Anterior cingulate cortex (tissue), 58 donors: ENCODE data around the gene STK39.

Source experiments
- DNase-seq, 58 donors: peaks; one replicate each; lab custom pipeline; 2025; lab: John Stamatoyannopoulos, UW

The STK39 gene

DNA sequence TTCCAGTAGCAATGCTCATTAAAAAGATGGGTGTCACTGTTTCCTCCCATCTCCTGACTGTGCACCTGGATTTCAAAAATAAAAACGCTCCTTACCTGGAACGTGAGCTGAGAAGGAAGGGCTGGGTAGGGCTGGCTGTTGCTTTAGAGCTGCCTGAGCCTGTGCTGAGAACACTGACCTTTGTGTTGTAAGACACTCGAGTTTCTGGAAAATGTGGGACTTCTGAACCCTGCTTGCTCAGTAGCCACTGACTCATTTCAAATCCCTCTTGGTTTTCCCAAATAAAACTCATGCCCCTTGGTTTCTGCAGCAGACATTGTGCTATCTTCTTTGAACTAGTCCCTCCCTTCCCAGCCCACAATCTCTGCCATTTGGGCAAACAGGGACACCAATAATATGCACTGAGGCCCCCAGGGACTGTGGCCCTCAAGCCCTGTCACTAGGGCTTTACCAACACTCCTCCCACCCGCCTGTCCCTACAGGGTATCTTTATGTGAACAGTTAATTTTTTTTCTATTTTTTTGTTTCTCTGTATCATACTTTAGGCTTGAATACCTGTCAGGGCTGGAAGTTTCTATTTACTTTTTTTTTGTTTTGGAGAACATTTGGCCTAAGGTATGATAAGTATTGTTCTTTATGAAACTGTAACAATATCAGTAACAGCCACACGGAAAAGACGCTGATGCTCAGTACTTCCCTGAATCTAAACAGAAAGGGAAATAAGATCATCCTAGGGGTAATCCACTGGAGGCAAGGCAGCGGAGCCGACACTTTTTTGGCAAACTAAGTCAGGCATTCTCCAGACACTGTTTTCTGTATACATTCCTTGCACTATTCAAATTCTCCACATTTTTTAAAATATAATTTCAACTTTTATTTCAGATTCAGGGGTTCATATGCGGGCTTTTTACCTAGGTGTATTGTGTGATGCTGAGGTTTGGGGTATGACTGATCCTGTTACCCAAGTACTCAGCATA lies 280.2 kb downstream of the STK39 start:
- no peak for DNase-seq

DNA sequence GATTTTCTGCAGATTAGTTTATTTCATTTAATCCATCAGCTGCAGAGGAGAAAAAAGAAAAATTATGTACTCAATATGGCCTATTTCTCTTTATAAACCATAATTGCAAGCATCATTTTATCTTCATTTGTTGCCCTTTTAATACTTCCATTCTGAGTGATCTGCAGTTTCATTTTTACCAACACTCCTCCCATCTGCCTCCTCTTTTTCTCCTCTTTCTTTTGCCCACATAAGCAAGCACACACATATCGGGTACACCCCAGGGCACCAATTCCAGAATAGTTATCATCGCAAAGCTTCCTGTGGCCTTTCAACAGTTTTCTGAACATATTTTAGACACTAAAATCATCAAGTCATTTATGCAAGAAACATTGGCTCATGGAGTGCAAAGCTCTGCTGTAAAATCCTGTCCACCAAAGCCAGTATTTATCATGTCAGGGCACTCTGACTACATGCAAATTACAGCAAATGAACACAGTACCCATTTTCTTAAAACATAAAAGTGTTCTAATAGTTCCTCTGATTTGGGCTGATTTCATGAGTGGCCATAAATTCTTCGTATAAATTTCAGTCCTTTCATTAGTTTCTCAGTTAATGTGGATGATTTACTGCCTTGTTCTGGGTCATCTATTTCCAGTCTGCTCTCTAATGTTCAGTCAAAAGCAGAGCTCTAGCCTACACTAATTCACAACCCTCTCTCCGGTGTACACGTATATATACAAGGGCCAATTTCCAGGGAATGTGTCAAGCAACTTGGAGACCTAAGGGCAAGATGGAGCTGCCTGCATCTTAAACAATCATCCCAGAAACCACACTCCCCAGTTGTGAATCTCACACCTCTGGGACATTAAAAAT lies 281.3 kb downstream of the STK39 start:
- no peak for DNase-seq

DNA sequence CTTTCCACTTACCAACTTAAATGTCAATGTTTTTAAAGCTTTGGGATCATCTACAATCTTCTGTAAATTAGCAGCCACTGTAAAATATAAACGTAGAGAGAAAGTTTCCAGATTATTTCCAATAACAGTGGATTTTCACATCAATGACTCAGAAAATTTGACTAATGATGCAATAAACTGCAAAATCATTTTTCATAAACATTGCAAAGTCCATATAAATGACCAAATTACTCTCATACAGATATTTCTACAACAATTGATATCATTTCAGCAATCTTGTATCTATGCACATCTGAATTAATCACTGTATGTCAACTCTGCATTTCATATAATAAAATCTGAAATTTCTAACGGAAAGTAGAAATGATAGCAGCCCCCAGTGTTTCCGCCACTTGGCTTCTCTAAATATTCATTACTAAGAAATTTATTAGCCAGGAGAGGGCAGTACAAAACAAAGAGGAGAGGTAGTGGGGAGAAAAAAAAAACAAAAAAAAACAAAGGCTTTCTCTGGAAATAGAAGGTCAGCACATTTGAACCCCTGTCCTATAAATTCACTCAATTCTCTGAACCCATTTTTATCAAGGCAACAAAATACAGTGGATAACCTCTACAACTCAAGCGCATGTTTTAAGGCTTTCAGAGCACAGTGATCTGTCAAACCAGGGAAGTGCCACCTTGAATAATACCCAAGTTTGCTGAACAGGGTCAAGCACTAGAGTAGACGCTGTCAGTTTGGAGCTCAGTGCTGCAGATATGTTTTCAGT lies 282.6 kb downstream of the STK39 start:
- DNase-seq: no peak

DNA sequence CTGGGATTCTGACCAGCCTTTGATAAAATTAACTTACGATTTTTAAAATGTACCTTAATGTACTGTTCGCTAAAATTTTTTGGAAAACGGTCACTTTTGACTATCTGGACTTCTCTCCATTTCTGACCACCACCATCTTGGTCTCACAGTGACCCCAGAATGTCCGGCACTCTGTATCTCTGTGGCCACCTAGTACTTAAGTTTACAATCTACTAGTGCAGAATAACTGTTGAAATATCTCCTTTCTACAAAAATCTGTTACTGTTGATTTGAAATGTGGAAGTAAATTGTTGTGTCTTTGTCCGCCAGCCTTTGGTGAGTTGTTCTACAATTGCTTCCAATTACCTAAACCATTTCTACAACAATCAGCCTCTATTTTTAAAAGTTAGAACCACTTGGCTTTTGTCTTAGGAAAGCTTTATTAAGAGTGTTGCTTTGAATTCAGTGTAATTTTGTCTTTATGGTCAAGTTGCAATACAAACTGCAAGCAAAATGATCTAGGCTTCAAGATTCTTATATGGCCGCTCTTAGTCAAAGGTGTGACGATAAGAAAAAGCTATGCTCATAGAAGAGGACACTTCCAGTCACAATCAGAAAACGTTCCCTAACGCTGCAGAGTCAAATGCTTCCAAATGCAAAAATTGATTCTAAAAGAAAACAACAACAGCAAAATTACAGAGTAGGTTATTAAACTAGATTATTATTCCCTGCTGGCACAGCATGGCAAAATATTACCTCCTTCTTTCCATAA lies 283.3 kb downstream of the STK39 start:
- DNase-seq: no peak

DNA sequence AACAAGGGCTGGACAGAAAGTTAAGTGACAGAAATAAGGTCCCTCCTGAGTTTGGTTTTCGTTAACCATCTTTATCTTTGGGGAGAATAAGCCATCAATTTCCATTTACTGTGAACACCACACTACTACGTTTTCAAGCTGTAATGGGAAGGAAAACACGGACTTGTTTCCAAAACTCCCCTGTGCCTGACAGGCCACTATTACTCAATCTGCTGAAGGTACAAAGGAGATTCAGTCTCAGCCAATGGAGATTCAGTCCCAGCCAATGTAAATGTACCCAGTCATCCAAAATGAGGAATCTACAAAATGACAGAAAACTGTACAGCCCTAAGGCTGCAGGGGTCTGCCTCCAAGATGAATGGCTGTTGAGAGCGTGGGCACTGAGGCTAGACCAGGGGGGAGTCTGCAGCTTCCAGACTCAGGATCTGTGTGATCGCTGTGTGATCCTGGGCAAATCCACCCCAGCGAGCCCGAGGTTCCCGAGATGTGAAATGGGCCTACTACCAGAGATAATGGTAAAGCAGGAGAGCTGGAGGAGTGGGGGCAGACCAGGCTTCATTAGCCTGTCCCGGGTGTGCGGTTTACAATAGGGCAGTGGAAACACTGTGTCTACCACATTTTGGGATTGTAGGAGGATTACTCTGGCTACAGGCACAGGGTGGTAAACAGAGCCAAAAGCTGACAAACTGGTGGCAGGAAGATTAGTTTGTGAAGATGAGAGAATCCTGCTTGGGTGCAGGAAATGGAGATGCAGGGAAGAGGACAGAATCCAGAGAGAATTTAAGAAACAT lies 284.8 kb downstream of the STK39 start:
- no peak for DNase-seq

DNA sequence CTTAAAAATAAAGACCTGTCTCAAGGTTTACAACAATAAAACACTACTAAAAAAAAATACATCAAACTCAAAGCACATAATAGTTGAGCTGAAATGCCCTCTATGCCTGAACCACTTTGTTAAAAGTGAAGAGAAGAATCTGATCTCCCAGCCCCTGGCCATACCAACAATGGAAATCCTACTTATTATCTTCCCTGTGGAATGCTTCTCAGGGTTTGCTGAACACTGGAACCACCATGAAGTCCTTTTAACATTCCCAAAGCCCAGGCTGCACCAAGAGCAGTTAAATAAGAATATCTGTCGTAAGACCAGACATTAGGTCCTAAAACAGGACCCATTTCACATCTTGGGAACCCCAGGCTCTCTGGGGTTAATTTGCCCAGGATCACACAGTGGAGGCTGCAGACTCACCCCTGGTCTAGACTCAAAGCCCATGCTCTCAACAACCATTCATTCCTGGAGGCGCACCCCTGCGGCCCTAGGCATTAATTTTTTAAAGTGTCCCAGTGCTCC lies 285.8 kb downstream of the STK39 start:
- DNase-seq: no peak

DNA sequence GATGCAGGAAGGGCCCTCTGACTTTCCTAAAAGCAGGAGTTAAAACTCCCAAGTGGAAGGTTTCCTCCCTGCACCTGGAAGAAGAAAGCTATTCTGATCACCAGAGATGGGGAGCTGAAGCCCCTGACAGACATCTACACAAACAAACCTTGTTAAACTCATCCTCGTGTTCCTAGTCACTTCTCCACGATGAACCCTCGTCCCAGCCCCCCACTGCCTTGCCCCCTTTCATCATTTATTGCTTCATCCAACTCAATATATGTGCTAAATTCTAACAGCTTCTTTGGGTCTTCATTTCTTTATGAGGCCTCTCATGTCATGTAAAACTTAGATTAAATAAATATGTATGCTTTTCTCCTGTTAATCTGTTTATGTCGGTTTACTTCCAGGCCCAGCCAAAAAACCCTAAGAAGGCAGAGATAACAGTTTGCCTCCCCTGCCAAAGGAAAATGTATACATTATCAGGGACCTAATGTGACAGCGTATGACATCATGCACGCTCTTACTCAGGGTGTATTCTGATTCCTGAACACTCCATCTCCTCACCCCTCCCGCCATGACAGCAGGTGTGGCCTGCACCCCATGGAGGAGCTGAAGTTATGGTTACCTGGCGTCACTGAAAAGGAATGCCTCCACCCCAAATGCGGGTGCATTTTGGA lies 287.2 kb downstream of the STK39 start:
- DNase-seq: no peak

DNA sequence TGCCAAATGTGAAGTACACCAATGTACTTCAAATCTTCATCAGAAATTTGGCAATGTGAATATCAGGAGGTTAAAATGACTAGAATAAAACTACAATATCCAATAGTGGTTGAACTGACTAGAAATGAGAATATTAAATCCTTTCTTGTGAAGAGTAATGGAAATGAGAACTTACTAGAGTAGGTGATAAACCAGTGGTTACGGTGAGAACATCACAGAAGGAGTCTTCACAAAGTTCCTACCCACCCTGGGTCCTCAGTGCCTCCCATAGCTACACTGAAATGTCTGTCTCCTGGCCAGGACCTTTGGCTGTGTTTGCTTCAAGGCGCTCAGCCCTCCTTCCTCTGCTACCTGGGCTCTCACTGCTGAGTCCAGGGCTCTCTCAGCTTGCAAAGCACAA lies 289.7 kb downstream of the STK39 start:
- DNase-seq: no peak

DNA sequence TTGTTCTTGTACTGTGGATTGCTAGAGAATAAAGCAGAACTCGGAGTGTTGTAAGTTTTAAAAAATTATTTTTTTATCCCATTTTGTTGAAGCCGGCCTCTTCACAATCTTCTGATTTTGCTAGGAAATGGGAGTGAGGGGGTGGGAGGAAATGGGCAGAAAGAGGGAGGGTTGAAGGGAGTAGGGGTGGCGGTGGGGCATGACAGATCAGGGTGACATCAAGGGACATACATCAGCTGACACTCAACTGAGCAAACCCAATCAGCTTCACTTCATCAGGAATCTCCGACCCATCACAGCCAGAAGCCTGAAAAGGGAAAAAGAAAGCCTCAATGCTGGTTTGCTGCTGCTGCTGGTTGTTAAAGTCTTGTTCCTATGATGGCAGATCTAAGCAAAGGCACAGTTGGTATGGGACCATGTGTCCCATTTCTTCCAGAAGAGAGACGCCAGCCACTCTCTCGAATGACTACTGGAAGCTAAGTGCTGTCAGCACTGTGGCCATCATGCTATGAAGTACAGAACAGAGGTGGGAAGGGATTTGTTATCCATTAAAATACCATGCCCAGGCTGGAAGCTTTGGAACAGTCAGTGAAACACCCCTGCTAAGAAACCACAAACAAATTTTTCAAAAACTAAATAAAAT lies 292.0 kb downstream of the STK39 start:
- no peak for DNase-seq

DNA sequence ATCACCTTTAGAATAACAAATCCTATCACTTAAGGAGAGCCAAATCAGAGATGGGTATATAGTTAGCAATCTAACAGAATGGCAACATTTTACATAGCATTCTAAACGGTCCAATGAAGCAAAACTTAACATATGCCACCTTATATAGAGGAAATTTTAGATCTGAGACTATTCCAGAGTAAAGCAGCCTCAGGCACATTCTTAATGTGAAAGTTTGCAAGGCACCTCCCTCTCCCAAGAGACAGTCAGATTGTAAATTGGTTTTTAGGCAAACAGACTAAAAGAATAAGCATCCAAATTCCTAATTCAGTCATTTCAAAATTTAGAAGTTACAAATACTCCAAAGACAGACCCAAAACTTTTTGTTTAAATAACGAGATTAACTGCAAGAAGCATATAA lies 292.9 kb downstream of the STK39 start:
- no peak for DNase-seq

DNA sequence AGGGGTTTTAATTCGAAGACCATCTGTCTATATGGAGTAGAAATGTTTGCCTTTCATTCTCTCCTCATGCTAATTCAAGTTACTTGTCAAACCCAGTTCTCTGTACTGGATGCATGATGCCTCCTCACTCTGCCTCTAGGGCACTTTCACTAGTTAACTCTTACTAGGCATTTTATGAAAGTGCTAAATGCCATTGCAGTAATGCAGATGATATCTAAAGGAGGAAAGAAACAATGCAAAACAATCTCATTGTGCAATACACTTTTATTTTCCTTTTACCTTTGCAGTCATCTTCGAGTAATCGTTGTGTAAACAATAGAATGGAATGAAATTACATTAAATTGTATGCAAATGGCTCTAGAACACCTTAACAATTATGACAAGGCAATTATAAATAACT lies 293.6 kb downstream of the STK39 start:
- DNase-seq: no peak

DNA sequence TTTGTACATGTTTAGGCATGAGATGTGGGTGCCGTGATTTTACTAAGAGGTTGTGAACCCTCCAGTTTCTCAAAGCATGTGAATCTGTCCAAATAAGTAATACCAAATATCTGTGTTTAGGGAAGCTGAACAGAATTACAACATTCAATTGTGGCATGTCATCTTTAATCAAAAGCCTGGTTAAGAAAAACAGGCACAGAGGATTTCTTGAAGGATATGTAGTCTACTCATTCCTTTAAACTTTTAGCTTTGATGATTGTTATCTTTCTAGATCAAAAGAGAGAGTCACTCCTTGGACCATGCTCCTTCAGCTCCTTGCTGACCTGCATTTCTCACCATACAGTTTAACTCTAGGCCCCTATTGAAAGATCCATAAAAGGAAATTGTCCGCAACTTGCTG lies 296.8 kb downstream of the STK39 start:
- no peak for DNase-seq

DNA sequence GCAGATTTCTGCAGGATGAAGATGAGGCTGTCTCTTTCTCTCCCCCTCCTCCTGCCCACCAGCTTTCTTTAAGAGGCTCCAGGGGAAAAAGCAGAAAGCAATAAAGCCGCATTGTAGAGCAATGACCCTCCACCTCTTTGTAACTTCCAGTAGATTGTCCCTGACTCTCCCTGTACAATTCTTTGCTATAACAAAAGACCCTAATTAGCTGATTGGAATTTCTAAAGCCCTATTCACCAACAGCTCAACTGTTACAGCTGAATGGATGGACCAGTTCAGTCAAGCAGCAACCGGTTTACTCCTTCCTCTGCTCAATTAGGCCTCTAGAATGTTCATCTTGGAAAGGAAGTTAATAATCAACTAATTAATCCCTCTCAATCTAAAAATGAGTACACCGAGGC lies 301.0 kb downstream of the STK39 start:
- no peak for DNase-seq

DNA sequence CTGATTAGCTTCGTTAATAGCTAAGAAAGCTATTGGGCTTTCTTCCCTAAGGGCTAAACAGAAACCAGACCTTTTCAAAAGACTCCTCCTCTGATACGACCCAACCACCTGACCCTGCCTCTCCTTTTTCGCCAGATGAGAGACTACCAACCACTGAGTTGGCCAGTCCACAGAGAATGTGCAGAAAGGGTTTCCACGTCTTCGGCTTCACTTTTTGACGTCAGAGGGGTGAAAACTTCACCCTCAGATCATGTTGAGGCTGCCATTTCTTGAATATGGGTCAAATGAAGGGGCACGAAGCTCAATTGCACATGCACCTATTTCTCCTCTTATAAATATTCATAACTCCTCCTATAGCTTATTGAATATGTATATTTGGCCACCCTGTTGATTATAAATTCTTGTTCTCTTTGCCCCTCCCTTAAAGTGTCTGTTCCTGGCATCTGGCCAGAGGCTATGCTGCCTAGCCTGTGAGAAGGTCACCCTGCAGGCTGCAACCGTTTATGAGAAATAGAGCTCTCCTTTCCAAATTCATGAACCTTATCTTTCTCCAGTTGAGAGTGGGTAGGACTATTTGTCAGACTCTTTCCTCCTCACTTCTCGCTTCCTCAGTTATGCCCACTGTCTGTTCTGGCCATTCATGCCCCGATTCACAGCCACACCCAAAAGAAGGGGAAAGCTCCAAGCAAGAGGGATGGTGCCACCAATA lies 301.6 kb downstream of the STK39 start:
- no peak for DNase-seq

DNA sequence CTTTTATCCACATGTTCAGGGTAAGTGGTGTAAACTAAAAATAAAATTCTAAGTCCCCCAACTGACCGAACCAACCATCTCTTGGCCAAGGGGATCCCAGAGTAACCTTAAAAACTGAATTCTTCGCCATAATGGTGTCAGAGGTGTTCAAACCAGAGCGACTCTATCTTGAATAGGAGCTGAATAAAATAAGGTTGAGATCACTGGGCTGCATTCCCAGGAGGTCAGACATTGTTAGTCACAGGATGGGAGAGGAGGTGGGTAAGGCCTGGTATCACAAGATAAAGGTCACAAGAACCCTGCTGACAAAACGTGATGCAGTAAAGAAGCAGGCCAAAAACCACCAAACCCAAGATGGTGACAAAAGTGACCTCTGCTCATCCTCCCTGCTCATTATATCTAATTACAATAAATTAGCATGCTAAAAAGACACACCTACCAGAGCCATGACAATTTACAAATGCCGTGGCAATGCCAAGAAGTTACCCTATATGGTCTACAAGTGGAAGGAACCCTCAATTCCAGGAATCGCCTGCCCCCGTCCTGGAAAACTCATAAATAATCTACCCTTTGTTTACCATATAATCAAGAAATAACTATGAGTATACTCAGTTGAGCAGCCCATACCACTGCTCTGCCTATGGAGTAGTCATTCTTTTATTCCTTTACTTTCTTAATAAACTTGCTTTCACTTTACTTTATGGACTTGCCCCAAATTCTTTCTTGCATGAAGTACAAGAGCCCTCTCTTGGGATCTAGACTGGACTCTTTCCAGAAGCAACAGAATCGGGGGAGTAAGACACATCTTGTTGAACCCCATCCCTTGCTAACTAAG lies 302.4 kb downstream of the STK39 start:
- no peak for DNase-seq

DNA sequence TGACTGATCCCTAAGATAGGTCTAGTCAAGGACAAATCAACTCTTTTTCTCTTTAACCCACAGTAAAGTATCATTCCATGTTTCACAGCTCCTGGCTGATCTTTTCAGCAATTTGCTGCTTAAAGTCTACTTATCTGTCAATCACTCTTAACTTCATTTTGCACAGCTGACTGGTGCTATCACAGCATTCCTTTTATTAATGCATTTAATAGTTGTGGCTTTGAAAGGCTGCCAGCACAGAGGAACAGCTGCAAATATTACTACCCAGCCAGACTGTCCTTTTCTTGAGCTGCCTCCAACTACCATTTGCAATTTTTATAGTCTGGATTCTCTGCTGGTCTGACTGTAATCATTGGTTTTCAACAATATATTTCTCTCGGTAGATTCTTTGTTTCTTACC lies 303.5 kb downstream of the STK39 start:
- no peak for DNase-seq
